Activated B cell treated with CpG ODN at 0.5 μM for 24 hours (primary cell): Measurements from ENCODE around the gene BOD1L1. TPM values are rescaled to one million over a fixed set of nuclear protein-coding genes. Genes with fewer than 3 reads are reported as not detected.

Source experiments
- ATAC-seq: fragments of 200-7000 bp; cut with Tn5 transposase; one replicate; pipeline ENCODE4 v1.10.0; 2021; ENCODE audit warnings: low read depth, mild to moderate bottlenecking, moderate library complexity
- CTCF ChIA-PET: fragments of 350-600 bp; sonication (Branson Sonifier 250); formaldehyde crosslinking; loops from one replicate; lab custom pipeline; 2021; ENCODE audit warnings: antibody characterized with exemption; lab: Charles Lee
- POLR2A ChIA-PET: fragments of 350-600 bp; sonication (Branson Sonifier 250); formaldehyde crosslinking; loops from one replicate; lab custom pipeline; 2021; ENCODE audit warnings: antibody characterized with exemption; lab: Charles Lee
- DNase-seq: peaks from one replicate; pipeline ENCODE4 v3.0.0; 2022
- H3K27ac Mint-ChIP-seq: one replicate; pipeline ENCODE4 v1.8.0; 2020; ENCODE audit warnings: mixed read lengths
- H3K27me3 Mint-ChIP-seq: one replicate; pipeline ENCODE4 v1.8.0; 2021; ENCODE audit warnings: mixed read lengths
- H3K36me3 Mint-ChIP-seq: one replicate; pipeline ENCODE4 v1.8.0; 2021; ENCODE audit warnings: low read depth, mixed read lengths
- H3K4me1 Mint-ChIP-seq: one replicate; pipeline ENCODE4 v1.8.0; 2021; ENCODE audit warnings: mixed read lengths
- H3K4me3 Mint-ChIP-seq: one replicate; pipeline ENCODE4 v1.8.0; 2020; ENCODE audit warnings: mild to moderate bottlenecking, mixed read lengths
- H3K9me3 Mint-ChIP-seq: one replicate; pipeline ENCODE4 v1.8.0; 2020; ENCODE audit warnings: mixed read lengths
- intact Hi-C: fragments of 100-400 bp; cut with micrococcal nuclease; formaldehyde crosslinking; loops from one replicate; pipeline ENCODE4 v1.15.1; 2024
- total RNA-seq: library from RNA; stranded (reverse); gene quantifications from 2 replicates; pipeline ENCODE4 v1.2.3, GENCODE V29; 2022
- TF ChIP-seq, protein P1 (sequence below): fragments of 200-600 bp; IDR thresholded peaks from one replicate; pipeline ENCODE4 v1.8.0; 2022; ENCODE audit warnings: antibody characterized with exemption, mild to moderate bottlenecking

Gene BOD1L1
- total RNA-seq, 1 donor from 2014 or later, result 79.3 TPM

GRCh38 chr4:13590766-13591165 lies 36.8 kb downstream of the BOD1L1 start:
- Mint-ChIP-seq H3K36me3 (peaks cover 79% of the 10 kb centered on the region), H3K27me3 (no peaks in the 10 kb centered on the region), H3K4me1 (no peaks in the 10 kb centered on the region), H3K27ac (no peak overlapping the region), H3K9me3 (no peaks in the 10 kb centered on the region), H3K4me3 (no peak overlapping the region)
- intact Hi-C loops, result no loop called here
- no peak for ATAC-seq
- no peak for DNase-seq
- TF ChIP-seq, protein P1, sequence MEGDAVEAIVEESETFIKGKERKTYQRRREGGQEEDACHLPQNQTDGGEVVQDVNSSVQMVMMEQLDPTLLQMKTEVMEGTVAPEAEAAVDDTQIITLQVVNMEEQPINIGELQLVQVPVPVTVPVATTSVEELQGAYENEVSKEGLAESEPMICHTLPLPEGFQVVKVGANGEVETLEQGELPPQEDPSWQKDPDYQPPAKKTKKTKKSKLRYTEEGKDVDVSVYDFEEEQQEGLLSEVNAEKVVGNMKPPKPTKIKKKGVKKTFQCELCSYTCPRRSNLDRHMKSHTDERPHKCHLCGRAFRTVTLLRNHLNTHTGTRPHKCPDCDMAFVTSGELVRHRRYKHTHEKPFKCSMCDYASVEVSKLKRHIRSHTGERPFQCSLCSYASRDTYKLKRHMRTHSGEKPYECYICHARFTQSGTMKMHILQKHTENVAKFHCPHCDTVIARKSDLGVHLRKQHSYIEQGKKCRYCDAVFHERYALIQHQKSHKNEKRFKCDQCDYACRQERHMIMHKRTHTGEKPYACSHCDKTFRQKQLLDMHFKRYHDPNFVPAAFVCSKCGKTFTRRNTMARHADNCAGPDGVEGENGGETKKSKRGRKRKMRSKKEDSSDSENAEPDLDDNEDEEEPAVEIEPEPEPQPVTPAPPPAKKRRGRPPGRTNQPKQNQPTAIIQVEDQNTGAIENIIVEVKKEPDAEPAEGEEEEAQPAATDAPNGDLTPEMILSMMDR, result no peak
- ChIA-PET CTCF (no interaction called here), POLR2A (no interaction called here)

GRCh38 chr4:13588954-13589353 lies 38.6 kb downstream of the BOD1L1 start:
- Mint-ChIP-seq H3K9me3 (no peaks in the 10 kb centered on the region), H3K36me3 (peaks cover 79% of the 10 kb centered on the region), H3K4me3 (no peak overlapping the region), H3K4me1 (no peaks in the 10 kb centered on the region), H3K27ac (no peak overlapping the region), H3K27me3 (no peaks in the 10 kb centered on the region)
- TF ChIP-seq, protein P1, result no peak
- ChIA-PET POLR2A (no interaction called here), CTCF (no interaction called here)
- intact Hi-C loops, result no loop called here
- ATAC-seq, result no peak
- no peak for DNase-seq

DNA sequence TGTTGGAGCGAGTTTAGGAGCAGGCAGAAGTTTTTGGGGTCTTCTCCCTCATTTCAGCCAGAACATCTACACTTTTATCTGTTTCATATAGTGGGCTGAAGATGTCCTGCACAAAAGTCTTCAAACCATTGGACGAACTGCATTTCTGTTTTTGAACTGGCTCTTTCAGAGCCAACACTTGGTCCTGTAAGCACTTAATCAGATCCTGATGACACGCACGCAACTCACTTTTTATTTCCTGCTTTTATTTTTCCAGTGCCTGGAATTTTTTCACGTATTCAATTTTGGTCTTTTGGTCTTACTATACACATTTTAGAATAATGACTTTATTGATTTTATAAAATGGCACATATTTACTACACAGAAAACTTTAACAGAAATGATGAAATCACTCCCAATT lies 43.0 kb downstream of the BOD1L1 start:
- CTCF ChIA-PET, result interaction anchor here (1.2 kb wide), 1 partner anchor 20 kb away, joined by 3 read pairs; no protein-coding TSS in a partner anchor

GRCh38 chr4:13580036-13580435 lies 47.5 kb downstream of the BOD1L1 start:
- CTCF ChIA-PET, result no interaction called here
- DNase-seq (no peak), ATAC-seq (no peak)
- TF ChIP-seq, protein P1, result no peak
- Mint-ChIP-seq H3K4me3 (no peak overlapping the region), H3K27ac (no peak overlapping the region), H3K4me1 (no peaks in the 10 kb centered on the region), H3K27me3 (no peaks in the 10 kb centered on the region), H3K9me3 (no peaks in the 10 kb centered on the region), H3K36me3 (peaks cover 85% of the 10 kb centered on the region)
- POLR2A ChIA-PET, result no interaction called here
- intact Hi-C loops, result no loop called here

More for the DNA sequence above, 43.0 kb downstream of the BOD1L1 start:
- POLR2A ChIA-PET, result no interaction called here
- Mint-ChIP-seq H3K4me1 (no peaks in the 10 kb centered on the region), H3K27me3 (no peaks in the 10 kb centered on the region), H3K36me3 (peaks cover 82% of the 10 kb centered on the region), H3K27ac (no peak overlapping the region), H3K4me3 (no peak overlapping the region), H3K9me3 (no peaks in the 10 kb centered on the region)
- ATAC-seq, result no peak
- TF ChIP-seq, protein P1, result no peak
- DNase-seq, result no peak
- intact Hi-C loops, result no loop called here

GRCh38 chr4:13577660-13578059 lies 49.9 kb downstream of the BOD1L1 start:
- POLR2A ChIA-PET, result no interaction called here
- intact Hi-C loops, result no loop called here
- no peaks in the 10 kb centered on the region for H3K27me3 Mint-ChIP-seq
- no peak overlapping the region for H3K4me3 Mint-ChIP-seq
- H3K9me3 Mint-ChIP-seq, result no peaks in the 10 kb centered on the region
- H3K36me3 Mint-ChIP-seq, result peaks cover 87% of the 10 kb centered on the region
- CTCF ChIA-PET, result no interaction called here
- no peak overlapping the region for H3K27ac Mint-ChIP-seq
- DNase-seq (no peak), ATAC-seq (no peak)
- TF ChIP-seq, protein P1, result no peak
- H3K4me1 Mint-ChIP-seq, result no peaks in the 10 kb centered on the region
